Activated CD4-positive, alpha-beta memory T cell treated with anti-CD3 and anti-CD28 coated beads for 36 hours (primary cell): ENCODE data around the gene TESMIN. TPM values are rescaled to one million over a fixed set of nuclear protein-coding genes. Genes with fewer than 3 reads are reported as not detected.

Experiments used
- CTCF ChIA-PET: fragments of 350-600 bp; sonication (Branson Sonifier 250); formaldehyde crosslinking; loops from one replicate; lab custom pipeline; 2021; ENCODE audit warnings: antibody characterized with exemption, inconsistent platforms; lab: Charles Lee
- POLR2A ChIA-PET: fragments of 350-600 bp; sonication (Branson Sonifier 250); formaldehyde crosslinking; loops from one replicate; lab custom pipeline; 2021; ENCODE audit warnings: antibody characterized with exemption; lab: Charles Lee
- DNase-seq: peaks from one replicate; pipeline ENCODE4 v3.0.0-alpha.2; 2020
- H3K27ac Mint-ChIP-seq: one replicate; pipeline ENCODE4 v1.8.0; 2021; ENCODE audit warnings: mixed read lengths
- H3K27me3 Mint-ChIP-seq: one replicate; pipeline ENCODE4 v1.8.0; 2021; ENCODE audit warnings: mixed read lengths
- H3K36me3 Mint-ChIP-seq: one replicate; pipeline ENCODE4 v1.8.0; 2021; ENCODE audit warnings: mixed read lengths
- H3K4me1 Mint-ChIP-seq: one replicate; pipeline ENCODE4 v1.8.0; 2021; ENCODE audit warnings: low read depth, mixed read lengths
- H3K4me3 Mint-ChIP-seq: one replicate; pipeline ENCODE4 v1.8.0; 2021; ENCODE audit warnings: mild to moderate bottlenecking, mixed read lengths
- H3K9me3 Mint-ChIP-seq: one replicate; pipeline ENCODE4 v1.8.0; 2021; ENCODE audit warnings: mixed read lengths
- intact Hi-C: fragments of 100-400 bp; cut with micrococcal nuclease; formaldehyde crosslinking; loops from one replicate; pipeline ENCODE4 v1.15.1; 2023
- total RNA-seq, 2 experiments: library from RNA; stranded (reverse); gene quantifications; one replicate each; pipeline ENCODE4 v1.2.3, GENCODE V29; 2021

TESMIN gene
- total RNA-seq, 2 experiments from 2014 or later: 6.6 to 7.3 TPM

DNA sequence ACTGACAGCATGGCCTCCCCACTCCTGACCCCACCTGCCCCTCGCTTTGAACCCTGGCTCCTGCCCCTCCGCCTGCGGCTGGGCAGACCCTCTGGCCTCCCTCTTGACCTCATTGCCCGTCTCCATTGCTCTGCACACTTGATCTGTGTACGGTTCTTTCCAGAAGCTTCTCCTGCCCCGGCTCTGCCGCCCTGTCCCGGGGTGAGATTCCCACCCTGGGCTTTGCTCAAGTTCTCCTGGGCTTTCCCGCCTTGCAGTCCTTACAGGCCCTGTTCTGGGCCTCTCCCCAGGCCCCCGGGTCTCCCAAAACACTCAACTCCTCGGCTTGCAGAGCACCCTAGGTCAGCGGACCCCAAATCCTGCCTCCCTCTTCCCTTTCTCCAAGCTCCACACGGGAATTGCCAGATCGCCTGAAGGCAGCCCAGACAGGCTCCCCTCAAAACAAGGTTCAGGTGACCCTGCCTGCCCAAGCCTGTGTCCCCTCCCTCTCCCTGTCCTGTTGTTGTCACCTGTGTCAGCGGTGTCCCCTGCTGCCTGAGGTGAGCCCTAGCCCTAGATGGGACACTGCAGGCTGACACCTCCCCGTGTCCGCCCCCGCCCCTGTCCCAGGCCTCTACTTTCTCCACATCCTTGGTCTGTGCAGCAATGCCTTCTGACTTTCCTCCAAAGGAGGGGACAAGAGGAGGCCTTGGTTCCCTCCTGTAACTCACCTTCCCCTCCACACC lies 65.5 kb downstream of the TESMIN start:
- ChIA-PET CTCF (no interaction called here), POLR2A (no interaction called here)
- H3K27ac Mint-ChIP-seq: no peak overlapping the region
- no peaks in the 10 kb centered on the region for H3K36me3 Mint-ChIP-seq
- no peak overlapping the region for H3K4me3 Mint-ChIP-seq
- peaks cover 39% of the 10 kb centered on the region for H3K27me3 Mint-ChIP-seq
- intact Hi-C loops: no loop called here
- no peak for DNase-seq
- H3K9me3 Mint-ChIP-seq: no peaks in the 10 kb centered on the region
- peaks cover 12% of the 10 kb centered on the region for H3K4me1 Mint-ChIP-seq

GRCh38 chr11:68684385-68685356 lies 66.6 kb downstream of the TESMIN start, which contains the start of gene GAL:
Gene GAL, plus strand, starts transcription at chr11:68684544. Its CDS starts 380 bp downstream, at chr11:68684924.
- Mint-ChIP-seq H3K4me3 (peak within 1 kb of the TSS; percentile 26), H3K36me3 (no peaks in the 10 kb centered on the region), H3K9me3 (no peaks in the 10 kb centered on the region), H3K27me3 (peaks cover 39% of the 10 kb centered on the region), H3K27ac (no peak within 1 kb of the TSS), H3K4me1 (peaks cover under 1% of the 10 kb centered on the region)
- intact Hi-C loops: no loop called here
- ChIA-PET POLR2A (no interaction called here), CTCF (no interaction called here)
- DNase-seq: peak; percentile 22

DNA sequence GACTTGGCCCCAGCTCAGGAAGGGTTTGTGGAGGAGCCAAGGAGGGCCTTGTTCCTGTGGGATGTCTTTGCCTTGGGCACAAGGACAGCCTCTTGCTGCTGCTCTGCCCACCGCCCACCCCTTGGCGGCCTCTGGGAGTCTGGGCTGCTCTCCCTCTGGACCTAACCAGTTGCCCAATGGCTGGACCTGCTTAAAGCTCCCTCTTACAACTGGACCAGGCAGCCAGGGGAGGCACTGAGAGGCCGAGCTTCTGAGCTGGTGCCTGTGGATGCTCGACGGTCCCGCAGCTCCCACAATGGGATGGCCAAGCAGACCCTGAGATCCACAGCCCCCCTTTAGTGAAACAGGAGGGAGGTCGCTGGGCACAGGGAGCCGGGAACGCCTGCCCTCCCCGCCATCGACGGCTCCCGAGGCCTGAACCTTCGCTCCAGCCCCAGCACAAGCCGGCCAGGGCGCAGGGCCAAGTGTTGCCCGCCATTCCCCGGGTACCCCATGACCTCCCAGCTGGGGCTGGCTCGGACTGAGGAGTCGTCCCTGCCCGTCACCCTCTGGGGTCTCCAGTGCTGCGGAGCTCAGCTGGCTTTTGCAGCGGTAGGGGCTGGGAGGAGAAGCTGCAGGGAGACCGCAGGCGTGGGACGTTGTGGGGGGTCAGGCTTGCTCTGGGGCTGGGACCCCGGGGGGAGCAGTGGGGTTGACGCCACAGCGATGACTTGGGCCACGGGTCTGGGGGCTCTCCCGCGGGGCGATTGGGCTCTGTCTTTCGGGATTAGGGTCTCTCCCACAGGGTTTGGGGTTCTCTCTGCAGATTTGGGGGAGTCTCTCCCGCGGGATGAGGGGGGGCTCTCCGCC lies 67.6 kb downstream of the TESMIN start:
- Mint-ChIP-seq H3K27me3 (peaks cover 39% of the 10 kb centered on the region), H3K4me3 (no peak overlapping the region), H3K36me3 (no peaks in the 10 kb centered on the region), H3K27ac (no peak overlapping the region), H3K9me3 (no peaks in the 10 kb centered on the region), H3K4me1 (no peaks in the 10 kb centered on the region)
- intact Hi-C loops: no loop called here
- ChIA-PET POLR2A (no interaction called here), CTCF (interaction anchor here (0.5 kb wide), 1 partner anchor 193 kb away, joined by 3 read pairs; no protein-coding TSS in a partner anchor)
- no peak for DNase-seq

- CTCF ChIA-PET: no interaction called here
These were observed 68.2 kb downstream of the TESMIN start for GRCh38 chr11:68683121-68683520.

GRCh38 chr11:68682531-68682961 lies 68.8 kb downstream of the TESMIN start:
- ChIA-PET POLR2A (no interaction called here), CTCF (no interaction called here)
- Mint-ChIP-seq H3K4me3 (no peak overlapping the region), H3K27me3 (peaks cover 38% of the 10 kb centered on the region), H3K27ac (no peak overlapping the region), H3K4me1 (no peaks in the 10 kb centered on the region), H3K36me3 (no peaks in the 10 kb centered on the region), H3K9me3 (no peaks in the 10 kb centered on the region)
- DNase-seq: no peak
- intact Hi-C loops: no loop called here

More at GRCh38 chr11:68683121-68683520, 68.2 kb downstream of the TESMIN start:
- intact Hi-C loops: no loop called here
- DNase-seq: no peak
- Mint-ChIP-seq H3K36me3 (no peaks in the 10 kb centered on the region), H3K9me3 (no peaks in the 10 kb centered on the region), H3K4me1 (no peaks in the 10 kb centered on the region), H3K27me3 (peaks cover 39% of the 10 kb centered on the region), H3K4me3 (no peak overlapping the region), H3K27ac (no peak overlapping the region)
- POLR2A ChIA-PET: no interaction called here

- no peaks in the 10 kb centered on the region for H3K9me3 Mint-ChIP-seq
- H3K4me1 Mint-ChIP-seq: no peaks in the 10 kb centered on the region
- peaks cover 25% of the 10 kb centered on the region for H3K27me3 Mint-ChIP-seq
- ChIA-PET CTCF (no interaction called here), POLR2A (no interaction called here)
- H3K36me3 Mint-ChIP-seq: no peaks in the 10 kb centered on the region
- no peak for DNase-seq
- H3K27ac Mint-ChIP-seq: no peak overlapping the region
- intact Hi-C loops: no loop called here
- H3K4me3 Mint-ChIP-seq: no peak overlapping the region
These were observed 70.6 kb downstream of the TESMIN start for GRCh38 chr11:68680541-68681231.

GRCh38 chr11:68678031-68678441 lies 73.3 kb downstream of the TESMIN start:
- intact Hi-C loops: no loop called here
- POLR2A ChIA-PET: no interaction called here
- no peaks in the 10 kb centered on the region for H3K36me3 Mint-ChIP-seq
- H3K27ac Mint-ChIP-seq: no peak overlapping the region
- peaks cover 9% of the 10 kb centered on the region for H3K27me3 Mint-ChIP-seq
- no peak overlapping the region for H3K4me3 Mint-ChIP-seq
- CTCF ChIA-PET: no interaction called here
- H3K9me3 Mint-ChIP-seq: no peaks in the 10 kb centered on the region
- no peak for DNase-seq
- no peaks in the 10 kb centered on the region for H3K4me1 Mint-ChIP-seq

- peaks cover 4% of the 10 kb centered on the region for H3K27me3 Mint-ChIP-seq
- no peak overlapping the region for H3K4me3 Mint-ChIP-seq
- POLR2A ChIA-PET: no interaction called here
- no peaks in the 10 kb centered on the region for H3K36me3 Mint-ChIP-seq
- H3K9me3 Mint-ChIP-seq: no peaks in the 10 kb centered on the region
- DNase-seq: no peak
- H3K4me1 Mint-ChIP-seq: no peaks in the 10 kb centered on the region
- no peak overlapping the region for H3K27ac Mint-ChIP-seq
- intact Hi-C loops: no loop called here
- CTCF ChIA-PET: no interaction called here
These were observed 73.9 kb downstream of the TESMIN start for GRCh38 chr11:68677432-68677831.

DNA sequence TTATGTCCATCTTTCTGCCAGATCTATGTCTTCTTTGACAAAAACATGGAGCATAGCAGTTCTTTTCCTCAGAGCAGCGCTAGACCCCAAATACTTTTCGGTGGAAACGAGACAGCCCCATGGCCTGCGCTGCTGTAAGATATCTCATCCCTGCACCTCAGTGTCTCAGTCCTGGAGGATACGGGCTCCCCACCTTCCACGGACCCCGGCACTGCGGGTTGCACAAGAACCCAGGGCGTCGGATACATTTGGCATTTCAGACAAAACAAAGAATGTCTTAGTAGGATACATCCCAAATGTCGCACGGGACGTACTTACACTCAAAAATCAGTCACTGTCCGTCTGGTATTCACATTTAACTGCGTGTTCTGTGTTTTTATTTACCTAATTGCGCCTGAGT lies 76.9 kb downstream of the TESMIN start:
- no peaks in the 10 kb centered on the region for H3K9me3 Mint-ChIP-seq
- no peak overlapping the region for H3K4me3 Mint-ChIP-seq
- H3K27me3 Mint-ChIP-seq: no peaks in the 10 kb centered on the region
- intact Hi-C loops: no loop called here
- no peak overlapping the region for H3K27ac Mint-ChIP-seq
- ChIA-PET CTCF (no interaction called here), POLR2A (no interaction called here)
- H3K36me3 Mint-ChIP-seq: no peaks in the 10 kb centered on the region
- DNase-seq: no peak
- no peaks in the 10 kb centered on the region for H3K4me1 Mint-ChIP-seq

- intact Hi-C loops: no loop called here
- CTCF ChIA-PET: interaction anchor here (0.6 kb wide), 1 partner anchor 396 kb away, joined by 3 read pairs; no protein-coding TSS in a partner anchor
- no peaks in the 10 kb centered on the region for H3K4me1 Mint-ChIP-seq
These were observed 77.3 kb downstream of the TESMIN start for GRCh38 chr11:68673991-68674390.

GRCh38 chr11:68673306-68673945 lies 77.9 kb downstream of the TESMIN start:
- Mint-ChIP-seq H3K36me3 (no peaks in the 10 kb centered on the region), H3K4me1 (no peaks in the 10 kb centered on the region), H3K4me3 (no peak overlapping the region), H3K9me3 (no peaks in the 10 kb centered on the region), H3K27me3 (no peaks in the 10 kb centered on the region), H3K27ac (no peak overlapping the region)
- ChIA-PET CTCF (interaction anchor here (0.6 kb wide), 1 partner anchor 396 kb away, joined by 3 read pairs; no protein-coding TSS in a partner anchor), POLR2A (no interaction called here)
- intact Hi-C loops: no loop called here
- no peak for DNase-seq

More at GRCh38 chr11:68673991-68674390, 77.3 kb downstream of the TESMIN start:
- H3K27ac Mint-ChIP-seq: no peak overlapping the region
- H3K27me3 Mint-ChIP-seq: no peaks in the 10 kb centered on the region
- H3K9me3 Mint-ChIP-seq: no peaks in the 10 kb centered on the region
- POLR2A ChIA-PET: no interaction called here
- H3K4me3 Mint-ChIP-seq: no peak overlapping the region
- no peak for DNase-seq
- H3K36me3 Mint-ChIP-seq: no peaks in the 10 kb centered on the region
